DMS79 treated with DMSO at 0.1 percent for 48 hours (cell line): ENCODE measurements around the gene SELENOK.

ENCODE experiments used
- DNase-seq: peaks from one replicate; lab custom pipeline; 2025; lab: John Stamatoyannopoulos, UW

Gene SELENOK

DNA sequence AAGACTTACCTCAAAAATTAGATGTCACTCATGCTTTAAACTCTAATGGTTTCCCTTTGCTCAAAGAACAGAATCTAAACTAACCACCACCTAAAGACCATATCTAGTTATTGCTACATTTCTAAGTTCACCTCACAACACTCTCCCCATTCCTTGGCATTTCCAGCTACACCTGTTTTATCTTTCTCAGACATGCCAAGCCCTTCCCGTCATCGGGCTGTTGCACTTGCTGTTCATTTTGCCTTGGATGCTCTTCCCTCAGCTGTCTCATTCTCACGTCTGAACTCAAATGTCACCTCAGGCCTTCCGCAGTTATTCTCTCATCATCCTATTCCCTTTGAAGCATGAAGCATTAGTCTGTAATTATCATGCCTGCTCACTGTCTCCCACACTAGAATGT, 8.7 kb downstream of the SELENOK start:
- DNase-seq, result no peak

DNA sequence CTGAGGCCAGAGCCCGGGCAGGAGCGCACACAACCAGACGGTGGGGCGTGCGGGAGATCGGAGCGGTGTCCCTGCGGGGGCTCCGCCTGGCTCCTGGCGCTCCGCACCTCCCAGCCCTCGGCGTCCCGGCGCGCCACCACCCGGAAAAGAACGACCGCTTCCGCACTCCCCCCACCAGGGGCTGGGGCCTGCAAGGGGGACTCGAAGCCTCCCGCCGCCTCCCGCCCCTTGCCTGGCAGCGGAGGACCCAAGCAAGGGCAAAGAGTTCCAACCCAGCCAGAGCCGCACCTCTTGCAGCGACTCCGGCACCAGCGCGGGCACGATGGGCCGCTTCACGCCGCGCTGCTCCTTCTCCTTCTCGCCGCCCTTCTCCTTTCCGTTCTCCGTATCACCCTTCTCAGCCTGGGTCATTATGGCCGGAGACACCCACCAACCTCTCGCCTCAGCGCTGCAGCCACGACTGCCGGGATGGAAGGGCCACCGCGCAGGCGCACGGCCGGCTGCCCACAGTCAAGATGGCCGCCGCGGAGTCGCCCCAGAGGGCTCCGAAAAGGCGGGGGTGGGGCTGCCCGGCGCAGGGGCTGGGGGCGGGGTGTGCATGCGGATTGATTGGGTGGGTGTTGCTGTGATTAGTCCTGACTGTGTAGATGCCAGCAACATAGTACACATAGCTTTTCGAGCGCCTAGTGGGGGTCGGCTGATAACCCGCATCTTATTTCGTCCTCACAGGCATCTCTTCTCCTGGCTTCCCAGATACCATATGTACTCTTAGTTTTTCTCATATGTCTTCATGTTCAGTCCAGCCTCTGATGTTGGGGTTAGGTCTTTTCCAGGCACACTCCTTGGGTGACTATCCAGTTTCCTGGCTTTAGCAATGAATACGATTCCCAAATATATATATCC, 9.7 kb downstream of the SELENOK start, which contains the start of gene ACTR8:
ACTR8 (minus strand) TSS at position 462 of the 903 bp plus-strand sequence; CDS start at position 411, 51 bp downstream.
- DNase-seq, result peak; percentile 55

DNA sequence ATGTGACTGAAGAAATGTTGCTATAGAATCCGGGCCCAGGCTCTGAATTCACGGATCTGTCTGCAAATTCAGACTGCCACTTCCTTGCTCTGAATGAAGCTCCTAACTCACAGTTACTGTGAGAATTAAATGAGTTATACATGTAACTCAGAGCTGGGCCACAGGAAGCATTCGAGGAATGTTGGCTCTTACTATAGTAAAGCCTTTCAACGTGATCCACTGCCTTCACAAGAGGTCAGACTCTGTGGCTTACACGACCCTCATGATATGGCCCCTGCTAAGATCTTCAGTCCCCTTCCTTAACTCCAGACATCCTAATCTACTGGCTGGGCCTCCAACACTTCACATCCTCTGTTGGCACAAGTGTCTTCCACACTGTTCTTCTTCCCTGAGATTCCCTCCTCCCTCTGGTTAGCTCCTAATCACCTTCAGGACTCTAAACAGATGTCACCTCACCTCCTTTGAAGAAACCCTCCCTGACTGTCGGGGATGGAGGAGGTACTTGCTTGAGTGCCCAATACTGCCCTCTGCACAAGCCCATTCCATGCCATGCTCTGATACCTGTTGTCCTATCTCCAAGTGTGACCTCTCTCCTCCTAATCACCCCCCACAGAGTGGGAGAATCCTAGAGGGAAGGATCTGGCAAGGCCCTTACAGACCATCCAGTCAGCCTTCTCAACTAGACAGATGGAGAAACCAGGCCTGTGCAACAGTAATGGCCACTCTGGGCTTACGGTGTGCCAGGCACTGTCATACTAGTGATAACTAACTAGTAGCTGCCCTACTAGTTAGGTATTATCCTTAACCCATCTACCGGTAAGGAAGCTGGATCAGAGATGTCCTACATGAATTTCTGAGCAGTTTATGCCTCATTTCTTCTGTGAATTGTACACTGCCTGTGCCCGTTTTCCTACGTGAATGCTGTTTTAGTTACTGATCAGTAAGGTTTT, 11.0 kb downstream of the SELENOK start:
- DNase-seq, result no peak

DNA sequence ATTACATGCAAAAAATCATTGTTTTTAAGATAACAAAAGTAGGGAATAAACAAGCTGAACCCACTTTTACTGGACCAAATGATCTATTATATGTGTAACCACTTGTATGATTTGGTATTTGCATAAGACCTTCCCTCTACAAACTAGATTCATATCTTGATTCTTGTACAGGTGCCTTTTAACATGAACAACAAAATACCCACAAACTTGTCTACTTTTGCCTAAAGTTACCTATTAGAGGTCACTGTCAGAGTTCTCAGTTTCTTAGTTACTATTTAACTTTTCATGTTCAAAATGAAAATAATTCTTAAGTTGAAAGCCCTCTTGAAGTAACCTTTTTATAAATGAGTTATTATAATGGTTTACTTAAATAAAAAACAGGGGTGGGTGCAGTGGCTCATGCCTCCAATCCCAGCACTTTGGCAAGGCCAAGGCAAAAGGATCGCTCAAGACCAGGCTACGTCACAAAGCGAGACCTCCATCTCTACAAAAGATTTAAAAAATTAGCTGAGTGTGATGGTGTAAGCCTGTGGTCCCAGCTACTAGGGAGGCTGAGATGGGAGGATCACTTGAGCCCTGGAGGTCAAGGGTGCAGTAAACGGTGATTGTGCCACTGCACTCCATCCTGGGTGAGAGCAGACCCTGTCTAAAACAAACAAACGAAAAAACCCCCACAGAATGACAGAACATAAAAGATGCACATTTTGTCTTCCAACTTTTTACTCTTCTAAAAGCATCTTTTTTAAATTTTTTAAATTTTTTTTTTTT, 25.7 kb downstream of the SELENOK start:
- DNase-seq, result no peak

DNA sequence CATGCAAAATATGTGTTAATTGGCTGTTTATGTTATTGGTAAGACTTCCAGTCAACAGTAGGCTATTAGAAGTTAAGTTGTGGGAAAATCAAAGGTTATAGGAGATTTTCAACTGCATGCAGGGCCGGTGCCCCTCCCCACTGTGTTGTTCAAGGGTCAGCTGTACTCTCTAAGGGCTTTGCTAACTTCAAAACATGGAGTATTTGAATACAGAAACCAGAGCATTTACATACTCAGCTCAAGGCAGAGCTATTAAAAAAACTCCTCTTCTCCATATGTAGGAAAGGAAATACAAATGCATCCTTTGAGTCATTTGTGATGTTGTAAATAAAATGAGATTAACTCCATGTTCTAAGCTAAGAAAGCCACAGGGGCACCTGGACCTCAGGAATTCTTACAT, 28.5 kb downstream of the SELENOK start:
- DNase-seq, result no peak

DNA sequence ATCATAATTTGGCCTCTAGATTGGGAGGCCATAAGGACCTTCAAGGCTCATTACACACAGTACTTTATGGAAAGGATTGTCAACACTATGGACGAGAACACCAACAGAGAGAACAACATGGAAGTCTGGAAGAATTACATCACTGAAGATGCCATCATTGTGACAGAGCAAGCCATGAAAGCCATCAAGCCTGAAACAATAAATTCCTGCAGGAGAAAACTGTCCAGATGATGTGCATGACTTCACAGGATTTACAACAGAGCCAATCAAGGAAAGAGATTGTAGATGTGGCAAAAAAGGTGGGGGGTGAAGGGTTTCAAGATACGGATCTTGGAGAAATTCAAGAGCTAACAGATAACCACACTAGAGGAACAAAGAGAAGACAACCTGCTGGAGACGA, 29.4 kb downstream of the SELENOK start:
- no peak for DNase-seq

DNA sequence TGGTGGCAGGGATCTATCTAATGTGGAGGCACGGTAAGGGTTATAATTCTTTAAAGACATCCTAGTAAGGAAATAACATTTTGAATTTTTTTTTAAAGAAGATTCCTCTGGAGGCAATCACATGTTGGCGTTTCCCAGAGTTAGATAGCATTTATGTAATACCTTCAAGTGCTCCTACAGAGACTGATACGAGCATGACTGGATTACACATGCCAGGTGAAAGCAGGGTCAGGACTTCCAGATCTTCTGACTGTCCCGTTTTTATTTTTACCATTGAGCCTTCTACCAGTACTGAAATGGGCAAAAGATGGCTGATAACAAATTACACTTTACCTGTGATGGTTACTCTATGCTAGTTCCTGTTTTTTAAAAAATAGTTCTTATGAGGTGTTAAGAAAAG, 31.5 kb downstream of the SELENOK start:
- no peak for DNase-seq

DNA sequence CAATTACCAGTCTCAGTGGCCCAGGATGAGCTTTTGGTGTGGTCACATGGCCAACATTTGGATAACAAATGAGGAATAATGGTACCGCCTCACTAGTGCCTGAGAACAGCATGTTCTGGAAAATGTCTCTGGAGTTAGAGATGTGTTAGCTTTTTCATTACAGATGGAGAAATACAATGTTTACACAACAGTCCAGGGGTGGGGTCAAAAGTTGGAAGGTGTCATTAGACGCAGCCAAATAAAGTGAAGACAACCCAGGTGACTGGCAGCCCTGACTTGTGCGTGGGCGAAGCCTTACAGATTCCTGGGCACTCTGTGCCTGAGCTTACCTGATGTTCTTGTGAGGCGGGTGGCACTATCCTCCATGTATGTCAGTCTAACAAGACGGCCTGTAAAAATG, 32.5 kb downstream of the SELENOK start:
- DNase-seq, result no peak

DNA sequence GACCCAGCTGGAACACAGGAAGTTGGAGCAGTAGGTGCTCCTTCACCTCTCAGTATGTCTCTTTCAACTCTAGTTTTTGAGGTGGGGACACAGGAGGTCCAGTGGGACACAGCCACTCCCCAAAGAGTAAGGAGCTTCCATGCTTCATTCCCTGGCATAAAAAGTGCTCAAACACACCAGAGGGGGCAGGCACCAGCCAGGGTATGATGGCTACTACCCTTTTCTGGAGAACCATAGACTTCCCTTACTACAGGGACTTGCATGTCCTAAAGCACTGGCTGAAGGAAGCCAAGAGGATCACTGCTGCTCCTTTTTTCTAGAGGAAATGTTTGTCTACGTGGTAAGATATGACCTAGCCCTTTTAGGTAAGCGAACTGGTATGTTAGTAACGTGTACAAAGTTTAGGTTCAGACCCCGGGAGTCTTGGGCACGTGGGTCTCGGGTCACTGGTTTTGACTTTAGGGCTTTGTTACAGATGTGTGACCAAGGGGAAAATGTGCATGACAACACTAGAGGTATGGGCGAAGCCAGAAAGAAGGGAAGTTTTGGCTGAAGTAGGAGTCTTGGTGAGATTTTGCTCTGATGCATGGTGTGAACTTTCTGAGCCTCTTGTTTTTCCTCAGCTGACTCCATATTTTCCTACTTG, 33.4 kb downstream of the SELENOK start:
- no peak for DNase-seq

DNA sequence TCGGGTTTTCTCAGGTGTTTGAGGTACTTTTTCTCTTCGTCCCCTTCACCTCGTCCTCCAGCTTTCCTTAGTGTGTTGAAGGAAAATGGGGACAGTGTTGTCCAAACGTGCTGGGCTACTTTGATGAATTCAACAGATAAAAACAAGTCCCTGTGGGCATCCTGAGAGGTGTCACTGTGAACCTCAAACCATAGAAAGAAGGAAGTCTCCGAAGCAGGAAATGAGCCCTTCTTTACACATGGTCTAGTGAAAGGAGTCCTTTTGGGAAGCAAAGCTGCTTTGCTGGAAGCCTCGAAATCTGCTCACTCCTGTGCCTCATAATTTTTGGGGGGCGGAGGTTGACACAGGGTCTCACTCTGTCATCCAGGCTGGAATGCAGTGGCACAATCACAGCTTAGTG, 34.7 kb downstream of the SELENOK start:
- no peak for DNase-seq

DNA sequence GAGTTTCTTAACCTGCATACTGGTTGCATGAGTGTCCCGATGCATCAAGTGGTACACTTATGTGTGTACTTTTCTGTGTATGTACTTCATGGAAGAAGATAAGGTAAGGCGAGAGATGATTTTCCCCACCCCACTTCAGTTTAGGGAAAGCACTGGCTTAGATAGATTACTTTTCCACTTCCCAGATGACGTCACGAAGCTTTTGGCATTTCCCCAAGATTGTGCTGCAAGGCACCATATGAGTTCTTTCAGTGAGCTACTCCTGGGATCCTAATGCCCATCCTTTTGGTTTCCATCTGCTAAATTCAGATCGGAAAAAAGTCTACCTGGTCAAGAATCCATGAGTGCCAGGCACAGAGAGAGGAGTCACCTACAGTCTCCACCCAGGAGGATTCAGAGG, 40.8 kb downstream of the SELENOK start:
- DNase-seq, result no peak

DNA sequence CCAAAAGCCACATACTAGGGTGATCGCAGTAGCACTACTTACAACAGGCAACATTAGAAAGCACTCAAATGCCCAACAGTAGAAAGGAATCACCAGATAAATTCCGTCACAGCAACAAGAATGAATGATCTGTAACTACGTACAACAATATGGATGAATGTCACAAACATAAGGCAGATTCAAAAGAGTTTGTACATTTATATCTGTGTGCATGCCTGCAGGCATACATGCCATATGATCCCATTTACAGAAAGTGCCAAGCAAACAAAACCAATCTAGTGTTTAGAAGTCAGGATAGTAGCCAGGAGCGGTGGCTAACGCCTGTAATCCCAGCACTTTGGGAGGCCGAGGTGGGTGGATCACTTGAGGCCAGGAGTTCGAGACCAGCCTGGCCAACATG, 41.7 kb downstream of the SELENOK start:
- no peak for DNase-seq

DNA sequence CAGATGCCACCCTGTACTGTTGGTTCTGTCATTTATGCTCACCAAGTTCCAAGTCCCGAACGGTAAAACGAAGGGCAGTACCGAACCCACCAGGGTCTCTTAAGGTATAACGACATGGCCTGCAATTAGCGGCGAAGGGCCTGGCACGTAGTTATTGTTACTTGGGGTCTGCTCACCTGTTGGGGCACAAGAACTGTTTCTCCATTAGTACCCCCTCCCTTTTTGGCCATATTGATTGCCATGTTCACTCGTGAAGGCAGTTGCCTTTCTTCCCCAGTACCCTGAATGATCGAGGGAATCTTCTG, 44.9 kb downstream of the SELENOK start:
- DNase-seq, result no peak

DNA sequence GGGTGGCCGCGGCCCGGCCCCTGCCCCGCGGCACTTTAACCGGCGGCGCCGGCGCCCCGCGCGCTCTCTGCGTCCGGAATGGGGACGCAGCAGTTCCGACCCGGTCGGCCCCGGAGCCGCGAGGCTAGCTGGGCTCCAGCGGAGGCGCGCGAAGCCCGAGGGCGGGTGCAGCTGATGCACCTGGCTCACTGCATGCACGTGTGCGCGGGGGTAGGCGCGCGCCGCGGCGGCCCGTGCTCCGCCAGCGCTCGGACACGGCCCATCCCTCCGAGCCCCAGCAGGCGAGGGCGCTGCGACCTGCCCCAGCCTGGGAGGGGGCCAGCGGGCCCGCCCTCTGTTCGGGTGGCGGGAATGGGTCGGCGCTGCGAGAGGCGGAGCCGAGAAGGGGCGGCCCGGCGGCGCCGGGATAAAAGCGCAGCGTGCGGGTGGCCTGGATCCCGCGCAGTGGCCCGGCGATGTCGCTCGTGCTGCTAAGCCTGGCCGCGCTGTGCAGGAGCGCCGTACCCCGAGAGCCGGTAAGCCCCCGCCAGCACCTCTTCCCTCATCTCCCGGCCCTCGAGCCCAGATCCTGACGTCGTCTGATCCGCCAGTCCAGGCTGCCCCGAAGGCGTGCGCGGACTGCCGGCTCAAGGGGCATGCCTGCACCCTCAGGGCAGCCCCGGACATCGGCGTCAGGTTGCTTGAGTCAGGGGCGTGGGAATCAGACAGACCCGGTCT, 45.4 kb downstream of the SELENOK start, which contains the start of the genes CHDH and IL17RB:
CHDH (minus strand) TSS at position 286 of the 717 bp plus-strand sequence. CDS start 22,411 bp downstream, outside the sequence.
IL17RB (plus strand) TSS at position 435 of the 717 bp plus-strand sequence; CDS start at position 456, 21 bp downstream.
- DNase-seq, result peak; percentile 25

DNA sequence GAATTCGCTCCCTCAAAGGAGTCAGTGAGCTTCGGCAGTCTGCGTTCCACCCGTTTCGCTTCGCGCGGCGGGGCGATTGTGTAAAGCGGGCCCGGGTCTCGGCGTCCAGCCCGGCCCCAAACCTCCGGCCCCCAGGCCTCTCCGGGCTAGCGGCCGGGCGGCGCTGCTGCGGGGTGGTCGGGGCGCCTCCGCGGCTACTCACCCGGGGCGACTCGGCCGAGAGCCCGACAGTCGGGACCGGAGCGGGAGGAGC, 45.9 kb downstream of the SELENOK start:
- no peak for DNase-seq

DNA sequence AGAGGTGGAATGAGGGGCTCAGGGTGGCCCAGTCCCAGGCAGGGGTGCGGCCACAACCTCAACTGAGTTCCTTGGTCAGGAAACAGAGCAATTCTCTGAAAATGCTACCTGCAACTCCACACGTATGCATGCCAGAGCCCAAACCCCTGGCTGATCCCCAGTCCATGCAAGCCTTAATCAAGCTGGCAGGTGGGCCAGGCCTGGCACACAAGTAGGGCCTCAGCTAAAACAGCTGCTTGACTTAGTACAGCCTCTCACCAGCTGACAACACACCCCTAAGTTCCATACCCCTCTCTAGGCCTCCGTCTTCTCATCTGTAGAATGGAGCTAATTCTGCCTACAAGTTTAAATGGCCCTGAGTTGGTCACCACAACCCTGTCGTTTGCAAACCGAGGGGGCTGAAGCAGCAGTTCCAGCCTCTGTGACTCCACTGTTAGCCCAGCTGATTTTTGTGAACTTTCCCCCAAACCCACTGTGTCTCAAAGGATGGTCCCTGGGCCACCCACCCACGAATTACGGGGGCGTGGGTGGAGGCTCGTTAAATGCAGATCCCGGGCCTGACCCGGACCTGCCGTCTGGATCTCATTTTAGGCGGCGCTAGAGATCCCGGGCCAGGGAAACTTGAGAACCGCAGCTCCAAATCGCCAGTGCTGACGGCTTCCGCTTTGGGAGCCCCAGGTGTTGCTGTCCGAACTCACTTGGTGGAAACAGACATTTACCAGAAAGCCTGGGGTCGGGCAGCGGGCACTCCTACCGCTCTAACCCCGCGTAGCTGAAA, 46.4 kb downstream of the SELENOK start:
- DNase-seq, result peak; percentile 18

DNA sequence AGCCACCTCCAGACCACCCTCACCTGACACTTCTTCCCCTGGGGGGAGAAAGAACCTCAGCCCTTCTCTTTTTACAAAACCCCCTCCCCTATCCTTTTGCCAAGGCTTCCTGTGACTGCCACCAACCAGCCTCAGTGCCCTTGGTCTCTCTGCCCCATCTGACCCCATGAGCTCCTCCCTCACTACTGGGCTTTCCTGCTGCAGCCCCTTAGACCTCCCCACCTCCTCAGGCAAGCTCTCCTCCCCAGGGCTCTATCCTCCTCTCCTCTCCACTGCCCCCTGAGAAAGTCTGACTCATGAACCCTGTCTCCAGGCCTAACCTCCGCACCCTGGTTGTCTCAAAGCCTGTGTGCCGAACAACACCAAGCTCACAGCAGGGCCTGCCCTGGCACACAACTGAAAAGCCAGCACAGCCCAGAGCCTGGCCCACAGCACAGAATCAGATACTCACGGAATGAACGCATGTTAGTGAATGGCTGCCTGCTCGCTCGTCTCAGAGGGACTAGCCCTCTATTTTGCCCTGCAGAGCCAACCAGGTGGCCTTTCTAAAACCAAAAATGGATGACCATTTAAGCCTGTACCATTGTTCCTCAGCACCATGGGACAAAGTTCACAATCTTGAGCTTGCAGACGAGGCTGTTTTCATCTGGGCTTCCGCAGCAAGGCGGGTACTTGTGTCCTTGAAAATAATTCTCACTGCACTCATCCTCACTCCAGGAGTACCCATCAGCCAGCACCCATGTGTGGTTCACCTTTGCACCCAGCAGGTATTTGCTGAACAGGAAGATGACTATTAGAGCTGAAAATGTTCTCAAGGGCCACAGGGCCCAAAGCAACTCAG, 47.2 kb downstream of the SELENOK start:
- DNase-seq, result no peak

DNA sequence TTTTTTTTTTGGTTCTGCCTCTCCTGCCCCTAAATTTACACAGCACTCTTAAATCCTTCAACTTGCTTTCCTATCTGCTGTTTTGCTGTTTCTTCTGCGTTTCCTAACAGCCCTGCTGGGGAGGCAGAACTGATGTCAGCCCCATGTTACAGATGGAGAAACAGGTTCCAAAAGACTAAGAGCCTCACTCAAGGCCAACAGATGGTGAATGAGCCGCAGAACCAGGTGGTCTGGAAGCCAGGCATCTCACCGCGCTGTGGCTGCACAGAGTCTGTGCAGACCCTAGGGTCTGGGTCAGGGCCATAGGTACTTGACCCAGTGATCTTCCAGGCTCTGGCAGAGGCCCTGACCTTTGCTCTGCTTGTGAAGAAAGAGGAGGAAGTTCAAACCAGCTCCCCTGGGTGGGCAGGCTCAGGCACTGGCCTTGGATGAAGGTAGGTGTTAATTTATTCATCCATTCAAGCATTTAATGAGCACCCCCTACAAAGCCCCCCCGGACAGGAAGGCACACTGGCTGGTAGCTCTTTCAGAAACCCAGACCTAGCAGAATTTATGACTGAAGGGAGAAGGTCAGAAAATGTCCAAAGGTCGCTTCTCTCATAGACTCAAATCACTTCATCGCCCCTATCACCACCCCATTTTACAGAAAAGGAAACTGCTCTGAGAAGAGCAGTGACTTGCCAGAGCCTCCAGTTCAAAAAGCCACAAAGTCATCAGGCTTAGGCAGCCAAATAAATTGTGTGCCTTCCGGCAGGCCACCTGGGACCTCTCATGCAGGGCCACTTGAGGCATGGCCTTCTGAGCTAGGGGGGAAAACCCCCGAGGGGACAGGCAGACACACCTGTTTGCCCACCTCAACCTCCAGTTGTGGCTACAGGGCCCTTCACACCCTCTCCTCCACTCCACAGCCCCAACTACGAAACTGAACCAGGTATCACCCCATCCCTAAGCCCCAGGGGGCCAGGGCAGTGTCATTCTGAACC, 48.2 kb downstream of the SELENOK start:
- no peak for DNase-seq
